ENCODE results near the gene FAM180B.

DNA sequence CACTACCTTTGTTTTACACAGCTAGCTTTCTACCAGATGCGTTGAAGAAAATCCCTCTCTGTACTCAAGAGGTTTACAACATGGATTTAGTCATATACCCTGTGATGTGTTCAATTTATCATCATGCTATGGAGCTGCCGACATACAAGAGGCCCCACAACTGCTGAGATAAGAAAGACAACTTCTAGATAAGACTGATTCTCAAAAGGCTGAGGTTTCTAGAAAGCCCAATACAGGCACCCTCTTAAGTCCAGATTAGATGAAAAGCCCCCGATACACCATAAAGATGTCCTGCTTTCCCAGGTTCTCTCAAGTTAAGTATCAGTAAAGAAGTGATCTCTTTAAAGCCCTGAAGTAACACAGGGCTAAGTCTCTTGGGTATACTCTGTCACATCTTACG is 41.5 kb downstream of the FAM180B start:
- TF ChIP-seq POLR2AphosphoS5 (IDR thresholded peaks at IDR 0.05; ENCODE audit: low read depth, low read length): no peak
- TF ChIP-seq, protein P1, sequence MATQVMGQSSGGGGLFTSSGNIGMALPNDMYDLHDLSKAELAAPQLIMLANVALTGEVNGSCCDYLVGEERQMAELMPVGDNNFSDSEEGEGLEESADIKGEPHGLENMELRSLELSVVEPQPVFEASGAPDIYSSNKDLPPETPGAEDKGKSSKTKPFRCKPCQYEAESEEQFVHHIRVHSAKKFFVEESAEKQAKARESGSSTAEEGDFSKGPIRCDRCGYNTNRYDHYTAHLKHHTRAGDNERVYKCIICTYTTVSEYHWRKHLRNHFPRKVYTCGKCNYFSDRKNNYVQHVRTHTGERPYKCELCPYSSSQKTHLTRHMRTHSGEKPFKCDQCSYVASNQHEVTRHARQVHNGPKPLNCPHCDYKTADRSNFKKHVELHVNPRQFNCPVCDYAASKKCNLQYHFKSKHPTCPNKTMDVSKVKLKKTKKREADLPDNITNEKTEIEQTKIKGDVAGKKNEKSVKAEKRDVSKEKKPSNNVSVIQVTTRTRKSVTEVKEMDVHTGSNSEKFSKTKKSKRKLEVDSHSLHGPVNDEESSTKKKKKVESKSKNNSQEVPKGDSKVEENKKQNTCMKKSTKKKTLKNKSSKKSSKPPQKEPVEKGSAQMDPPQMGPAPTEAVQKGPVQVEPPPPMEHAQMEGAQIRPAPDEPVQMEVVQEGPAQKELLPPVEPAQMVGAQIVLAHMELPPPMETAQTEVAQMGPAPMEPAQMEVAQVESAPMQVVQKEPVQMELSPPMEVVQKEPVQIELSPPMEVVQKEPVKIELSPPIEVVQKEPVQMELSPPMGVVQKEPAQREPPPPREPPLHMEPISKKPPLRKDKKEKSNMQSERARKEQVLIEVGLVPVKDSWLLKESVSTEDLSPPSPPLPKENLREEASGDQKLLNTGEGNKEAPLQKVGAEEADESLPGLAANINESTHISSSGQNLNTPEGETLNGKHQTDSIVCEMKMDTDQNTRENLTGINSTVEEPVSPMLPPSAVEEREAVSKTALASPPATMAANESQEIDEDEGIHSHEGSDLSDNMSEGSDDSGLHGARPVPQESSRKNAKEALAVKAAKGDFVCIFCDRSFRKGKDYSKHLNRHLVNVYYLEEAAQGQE (IDR thresholded peaks at IDR 0.05; ENCODE audit: insufficient read depth in 1 of 2, low read depth in 2 of 2, low read length in 2 of 2): no peak
- no peak for TF ChIP-seq SIN3A (IDR thresholded peaks at IDR 0.05; ENCODE audit: borderline replicate concordance, insufficient read depth, low read length)

Data from PFSK-1 (cell line).